Measurements from ENCODE around the gene P2RX5. TPM values are rescaled to one million over a fixed set of nuclear protein-coding genes. Genes with fewer than 3 reads are reported as not detected.
A peak's percentile ranks its signal among the peaks of the same experiment; 100 is the strongest.

The P2RX5 gene
- total RNA-seq, 2 experiments from 2014 or later: 45.2 to 47.4 TPM

GRCh38 chr17:3690094-3690715, 5.8 kb downstream of the P2RX5 start:
- Mint-ChIP-seq H3K9me3 (no peaks in the 10 kb centered on the region), H3K4me1 (ENCODE audit: low read depth) (peaks cover 15% of the 10 kb centered on the region), H3K27ac (no peak overlapping the region), H3K36me3 (ENCODE audit: low read depth) (peaks cover 19% of the 10 kb centered on the region), H3K4me3 (no peak overlapping the region), H3K27me3 (ENCODE audit: low read depth) (no peaks in the 10 kb centered on the region)
- intact Hi-C loops (cut with micrococcal nuclease): no loop called here
- no peak for DNase-seq
- CTCF ChIA-PET: interaction anchor here (1.5 kb wide), 1 partner anchor 48 kb away, joined by 3 read pairs; no protein-coding TSS in a partner anchor

- no peaks in the 10 kb centered on the region for H3K27me3 Mint-ChIP-seq (ENCODE audit: low read depth)
- H3K27ac Mint-ChIP-seq: no peak overlapping the region
- CTCF ChIA-PET: interaction anchor here (1.5 kb wide), 1 partner anchor 34 kb away, joined by 3 read pairs; the partner anchor contains the start of gene HASPIN
- peaks cover 12% of the 10 kb centered on the region for H3K4me1 Mint-ChIP-seq (ENCODE audit: low read depth)
- no peaks in the 10 kb centered on the region for H3K9me3 Mint-ChIP-seq
- no peak overlapping the region for H3K4me3 Mint-ChIP-seq
- DNase-seq: no peak
- peaks cover 19% of the 10 kb centered on the region for H3K36me3 Mint-ChIP-seq (ENCODE audit: low read depth)
- intact Hi-C loops (cut with micrococcal nuclease): no loop called here
Measured at GRCh38 chr17:3689262-3690093, 6.5 kb downstream of the P2RX5 start.

GRCh38 chr17:3688852-3689261, 7.1 kb downstream of the P2RX5 start:
- H3K36me3 Mint-ChIP-seq (ENCODE audit: low read depth): peaks cover 17% of the 10 kb centered on the region
- no peak for DNase-seq
- no peaks in the 10 kb centered on the region for H3K9me3 Mint-ChIP-seq
- H3K27me3 Mint-ChIP-seq (ENCODE audit: low read depth): no peaks in the 10 kb centered on the region
- CTCF ChIA-PET: interaction anchor here (1.5 kb wide), 1 partner anchor 35 kb away, joined by 3 read pairs; the partner anchor contains the start of gene HASPIN
- no peak overlapping the region for H3K27ac Mint-ChIP-seq
- H3K4me1 Mint-ChIP-seq (ENCODE audit: low read depth): peaks cover 6% of the 10 kb centered on the region
- intact Hi-C loops (cut with micrococcal nuclease): no loop called here
- H3K4me3 Mint-ChIP-seq: no peak overlapping the region

GRCh38 chr17:3688027-3688553, 7.9 kb downstream of the P2RX5 start:
- H3K4me3 Mint-ChIP-seq: no peak overlapping the region
- CTCF ChIA-PET: interaction anchor here (0.8 to 1.5 kb wide), 2 partner anchors 19 to 35 kb away, joined by 3 to 4 read pairs; partner anchors contain the start of gene HASPIN
- no peak for DNase-seq
- H3K4me1 Mint-ChIP-seq (ENCODE audit: low read depth): peaks cover 4% of the 10 kb centered on the region
- peaks cover 18% of the 10 kb centered on the region for H3K36me3 Mint-ChIP-seq (ENCODE audit: low read depth)
- no peak overlapping the region for H3K27ac Mint-ChIP-seq
- intact Hi-C loops (cut with micrococcal nuclease): no loop called here
- H3K27me3 Mint-ChIP-seq (ENCODE audit: low read depth): no peaks in the 10 kb centered on the region
- H3K9me3 Mint-ChIP-seq: no peaks in the 10 kb centered on the region

GRCh38 chr17:3685174-3685573, 10.8 kb downstream of the P2RX5 start:
- CTCF ChIA-PET: no interaction called here
- peaks cover 13% of the 10 kb centered on the region for H3K36me3 Mint-ChIP-seq (ENCODE audit: low read depth)
- no peak for DNase-seq
- H3K4me1 Mint-ChIP-seq (ENCODE audit: low read depth): peaks cover 7% of the 10 kb centered on the region
- H3K4me3 Mint-ChIP-seq: no peak overlapping the region
- H3K27me3 Mint-ChIP-seq (ENCODE audit: low read depth): no peaks in the 10 kb centered on the region
- no peak overlapping the region for H3K27ac Mint-ChIP-seq
- no peaks in the 10 kb centered on the region for H3K9me3 Mint-ChIP-seq
- intact Hi-C loops (cut with micrococcal nuclease): no loop called here

- H3K27me3 Mint-ChIP-seq (ENCODE audit: low read depth): no peaks in the 10 kb centered on the region
- CTCF ChIA-PET: interaction anchor here (0.6 to 2.7 kb wide), 24 partner anchors 9 to 1333 kb away, joined by 3 to 27 read pairs (median 4); partner anchors contain the start of genes HASPIN and P2RX5
- H3K9me3 Mint-ChIP-seq: no peaks in the 10 kb centered on the region
- peaks cover 7% of the 10 kb centered on the region for H3K36me3 Mint-ChIP-seq (ENCODE audit: low read depth)
- no peak overlapping the region for H3K27ac Mint-ChIP-seq
- intact Hi-C loops (cut with micrococcal nuclease): loop anchor here (2.0 to 5.0 kb wide), 4 partner anchors 40 to 164 kb away; partner anchors contain the start of genes HASPIN and NCBP3
- peaks cover 7% of the 10 kb centered on the region for H3K4me1 Mint-ChIP-seq (ENCODE audit: low read depth)
- DNase-seq: peak; percentile 72
- H3K4me3 Mint-ChIP-seq: no peak overlapping the region
Measured at GRCh38 chr17:3683054-3683511, 12.9 kb downstream of the P2RX5 start.

- Mint-ChIP-seq H3K27me3 (ENCODE audit: low read depth) (no peaks in the 10 kb centered on the region), H3K9me3 (no peaks in the 10 kb centered on the region), H3K4me1 (ENCODE audit: low read depth) (peaks cover 7% of the 10 kb centered on the region), H3K27ac (no peak overlapping the region), H3K36me3 (ENCODE audit: low read depth) (peaks cover 7% of the 10 kb centered on the region), H3K4me3 (no peak overlapping the region)
- intact Hi-C loops (cut with micrococcal nuclease): loop anchor here (2.0 to 5.0 kb wide), 4 partner anchors 41 to 165 kb away; partner anchors contain the start of genes HASPIN and NCBP3
- CTCF ChIA-PET: interaction anchor here (0.6 to 2.7 kb wide), 9 partner anchors 18 to 147 kb away, joined by 4 to 27 read pairs (median 5); partner anchors contain the start of gene HASPIN
- DNase-seq: no peak
Measured at GRCh38 chr17:3682033-3682432, 13.9 kb downstream of the P2RX5 start.

GRCh38 chr17:3681565-3681964, 14.4 kb downstream of the P2RX5 start:
- peaks cover 7% of the 10 kb centered on the region for H3K36me3 Mint-ChIP-seq (ENCODE audit: low read depth)
- no peaks in the 10 kb centered on the region for H3K9me3 Mint-ChIP-seq
- CTCF ChIA-PET: interaction anchor here (1.4 to 2.7 kb wide), 2 partner anchors 48 to 57 kb away, joined by 4 to 27 read pairs; no protein-coding TSS in a partner anchor
- no peak for DNase-seq
- no peak overlapping the region for H3K4me3 Mint-ChIP-seq
- peaks cover 7% of the 10 kb centered on the region for H3K4me1 Mint-ChIP-seq (ENCODE audit: low read depth)
- no peaks in the 10 kb centered on the region for H3K27me3 Mint-ChIP-seq (ENCODE audit: low read depth)
- H3K27ac Mint-ChIP-seq: no peak overlapping the region
- intact Hi-C loops (cut with micrococcal nuclease): loop anchor here (5.0 kb wide), 1 partner anchor 166 kb away; the partner anchor contains the start of gene NCBP3

GRCh38 chr17:3681057-3681456, 14.9 kb downstream of the P2RX5 start:
- intact Hi-C loops (cut with micrococcal nuclease): loop anchor here (5.0 kb wide), 1 partner anchor 166 kb away; the partner anchor contains the start of gene NCBP3
- peaks cover 7% of the 10 kb centered on the region for H3K36me3 Mint-ChIP-seq (ENCODE audit: low read depth)
- H3K27me3 Mint-ChIP-seq (ENCODE audit: low read depth): no peaks in the 10 kb centered on the region
- no peak overlapping the region for H3K4me3 Mint-ChIP-seq
- no peak for DNase-seq
- no peak overlapping the region for H3K27ac Mint-ChIP-seq
- H3K4me1 Mint-ChIP-seq (ENCODE audit: low read depth): peaks cover 7% of the 10 kb centered on the region
- H3K9me3 Mint-ChIP-seq: no peaks in the 10 kb centered on the region
- CTCF ChIA-PET: no interaction called here

- Mint-ChIP-seq H3K36me3 (ENCODE audit: low read depth) (peaks cover 9% of the 10 kb centered on the region), H3K27me3 (ENCODE audit: low read depth) (no peaks in the 10 kb centered on the region), H3K4me1 (ENCODE audit: low read depth) (peaks cover 7% of the 10 kb centered on the region), H3K9me3 (no peaks in the 10 kb centered on the region), H3K4me3 (no peak overlapping the region), H3K27ac (no peak overlapping the region)
- intact Hi-C loops (cut with micrococcal nuclease): loop anchor here (5.0 kb wide), 1 partner anchor 168 kb away; the partner anchor contains the start of gene NCBP3
- CTCF ChIA-PET: interaction anchor here (1.0 kb wide), 1 partner anchor 31 kb away, joined by 3 read pairs; no protein-coding TSS in a partner anchor
- no peak for DNase-seq
Measured at GRCh38 chr17:3679531-3680126, 16.3 kb downstream of the P2RX5 start.

- H3K27me3 Mint-ChIP-seq (ENCODE audit: low read depth): no peaks in the 10 kb centered on the region
- no peaks in the 10 kb centered on the region for H3K9me3 Mint-ChIP-seq
- CTCF ChIA-PET: interaction anchor here (1.0 kb wide), 1 partner anchor 32 kb away, joined by 3 read pairs; no protein-coding TSS in a partner anchor
- H3K4me1 Mint-ChIP-seq (ENCODE audit: low read depth): peaks cover 7% of the 10 kb centered on the region
- intact Hi-C loops (cut with micrococcal nuclease): no loop called here
- no peak overlapping the region for H3K4me3 Mint-ChIP-seq
- H3K27ac Mint-ChIP-seq: no peak overlapping the region
- DNase-seq: no peak
- H3K36me3 Mint-ChIP-seq (ENCODE audit: low read depth): peaks cover 9% of the 10 kb centered on the region
Measured at GRCh38 chr17:3678821-3679530, 17.0 kb downstream of the P2RX5 start.
